LoVo (cell line): Measurements from ENCODE around the gene AHI1.
"Not testable (repeated sequence)": the region's sequence is repeated elsewhere in the genome, so short reads cannot be mapped to it uniquely, and the experiment has no call there.

Experiments
- DNase-seq: peaks from one replicate; pipeline ENCODE4 v3.0.0-alpha.2; 2016; ENCODE audit warnings: low spot score

Gene AHI1

DNA sequence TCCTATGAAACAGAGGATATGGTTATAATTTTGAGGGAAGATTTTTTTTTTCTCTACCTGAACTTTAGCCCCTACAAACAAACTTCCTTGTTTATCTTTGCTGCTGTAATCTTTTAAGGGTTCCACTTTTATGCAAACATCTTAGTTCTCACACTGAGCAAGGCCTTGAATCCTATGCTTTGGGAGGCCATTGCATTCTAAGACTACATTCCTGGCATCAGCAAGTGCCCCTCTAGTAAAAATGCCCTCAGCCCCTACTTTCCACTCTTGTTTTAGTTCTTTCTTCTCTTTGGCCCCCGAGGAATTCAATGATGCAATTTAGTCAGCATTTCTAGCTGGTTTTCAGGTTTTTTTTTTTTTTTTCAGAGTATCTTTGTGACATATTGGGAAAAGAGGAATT, 8.1 kb upstream of the AHI1 start:
- DNase-seq, result no peak

DNA sequence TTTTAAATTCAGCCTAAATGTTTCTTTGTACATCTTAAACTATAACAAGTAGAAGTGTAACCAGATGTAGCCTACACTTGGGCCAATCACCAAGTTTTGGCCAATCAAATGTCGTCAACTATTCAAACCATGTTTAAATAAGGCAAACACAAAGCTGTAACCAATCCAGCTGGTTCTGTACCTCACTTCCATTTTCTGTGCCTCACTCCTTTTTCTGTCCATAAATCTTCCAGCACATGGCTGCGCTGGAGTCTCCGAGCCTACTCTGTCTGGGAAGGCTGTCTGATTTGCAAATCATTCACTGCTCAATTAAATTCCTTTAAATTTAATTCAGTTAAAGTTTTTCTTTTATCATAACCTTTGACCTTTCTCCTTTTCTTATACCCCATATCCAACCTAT, 7.7 kb upstream of the AHI1 start:
- no peak for DNase-seq

DNA sequence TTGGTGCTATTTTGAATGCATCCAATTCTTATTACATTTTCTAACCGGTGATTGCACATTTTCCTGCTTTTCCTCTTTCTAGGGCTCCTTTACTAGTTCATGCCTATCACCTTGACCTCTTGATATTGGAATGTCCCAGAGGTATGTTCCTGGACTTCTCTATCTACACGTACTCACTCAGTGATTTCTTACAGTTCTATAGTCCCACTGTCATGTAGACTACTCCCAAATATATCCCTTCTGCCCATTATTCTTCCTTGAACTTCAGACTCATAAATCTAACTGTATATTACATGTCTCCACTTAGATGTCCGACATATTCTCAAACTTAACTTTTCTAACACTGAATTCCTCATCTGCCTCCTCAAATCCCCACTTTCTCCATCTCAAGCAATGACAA, 7.2 kb upstream of the AHI1 start:
- DNase-seq, result no peak

DNA sequence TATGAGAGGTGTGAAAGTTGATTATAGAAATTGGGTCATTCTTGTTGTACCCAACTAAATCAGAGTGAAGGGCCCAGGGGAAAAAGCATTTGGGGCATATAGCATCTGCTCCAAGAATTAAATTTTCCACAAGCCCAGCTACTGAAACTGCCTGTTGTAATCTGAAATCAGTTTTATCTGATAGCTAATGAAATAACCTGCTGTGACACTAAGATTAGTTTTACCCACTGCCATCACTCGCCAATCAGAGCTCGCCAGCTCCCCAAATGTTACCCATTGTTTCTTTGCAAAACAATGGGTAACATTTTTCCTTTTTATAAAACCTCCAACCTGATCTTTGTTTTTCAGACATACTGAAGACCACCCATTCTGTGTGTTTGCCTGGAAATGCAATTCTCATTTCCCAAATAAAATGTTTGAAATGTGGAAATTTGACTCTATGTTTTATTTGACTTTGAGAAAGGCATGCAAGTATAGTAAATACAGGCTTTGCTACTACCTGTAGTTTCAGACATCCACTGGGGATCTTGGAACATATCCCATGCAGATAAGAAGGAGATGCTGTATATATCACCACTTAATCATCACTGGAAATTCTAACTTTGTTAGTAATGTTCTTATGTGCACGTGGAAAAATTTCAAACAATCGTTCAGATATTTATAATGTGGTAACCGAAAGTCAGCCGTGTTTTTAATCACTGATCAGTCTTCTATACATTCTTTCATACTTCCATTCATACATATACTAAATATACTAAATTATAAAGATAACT, 6.3 kb upstream of the AHI1 start:
- no peak for DNase-seq

DNA sequence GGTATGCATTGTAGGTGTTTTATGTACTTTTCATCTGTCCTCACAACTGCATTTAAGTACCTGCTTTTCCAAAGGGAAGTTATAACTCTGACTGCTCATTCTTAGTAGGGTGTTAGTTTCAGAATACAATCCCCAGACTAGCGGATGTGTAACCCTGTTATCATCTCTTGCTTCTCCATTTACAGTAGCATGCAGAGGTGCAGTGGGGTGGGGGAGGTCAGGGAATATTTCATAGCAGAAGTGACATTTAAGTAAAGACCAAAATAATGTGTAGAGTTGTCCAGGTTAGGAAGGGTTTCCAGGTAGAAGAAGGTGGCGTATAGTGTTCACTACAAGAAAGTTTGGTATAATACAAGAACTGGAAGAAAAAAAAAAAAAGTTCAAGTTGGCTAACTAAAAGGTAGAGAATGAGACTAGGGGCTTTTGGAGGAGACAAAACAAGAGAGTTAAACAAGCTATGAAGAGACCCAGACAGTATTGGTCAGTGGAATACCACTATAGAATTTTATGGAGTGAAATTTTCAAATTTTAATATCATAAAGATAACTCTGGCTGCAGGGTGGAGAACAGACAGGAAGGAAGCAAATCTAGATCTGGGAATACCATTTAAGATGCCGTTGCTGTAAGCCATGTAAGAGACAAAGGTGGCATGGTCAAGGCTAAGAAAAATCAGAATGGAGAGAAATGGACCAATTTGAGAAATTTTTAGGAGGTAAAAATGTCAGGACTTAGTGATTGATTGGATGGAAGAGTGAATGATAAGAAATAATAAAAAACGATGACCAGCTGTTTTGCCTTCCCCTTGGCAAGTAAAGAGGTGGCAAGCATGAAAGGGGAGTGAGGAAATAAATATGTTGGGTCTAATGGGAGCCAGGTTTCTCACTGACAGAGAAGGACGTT, 2.2 kb upstream of the AHI1 start:
- DNase-seq, result no peak

DNA sequence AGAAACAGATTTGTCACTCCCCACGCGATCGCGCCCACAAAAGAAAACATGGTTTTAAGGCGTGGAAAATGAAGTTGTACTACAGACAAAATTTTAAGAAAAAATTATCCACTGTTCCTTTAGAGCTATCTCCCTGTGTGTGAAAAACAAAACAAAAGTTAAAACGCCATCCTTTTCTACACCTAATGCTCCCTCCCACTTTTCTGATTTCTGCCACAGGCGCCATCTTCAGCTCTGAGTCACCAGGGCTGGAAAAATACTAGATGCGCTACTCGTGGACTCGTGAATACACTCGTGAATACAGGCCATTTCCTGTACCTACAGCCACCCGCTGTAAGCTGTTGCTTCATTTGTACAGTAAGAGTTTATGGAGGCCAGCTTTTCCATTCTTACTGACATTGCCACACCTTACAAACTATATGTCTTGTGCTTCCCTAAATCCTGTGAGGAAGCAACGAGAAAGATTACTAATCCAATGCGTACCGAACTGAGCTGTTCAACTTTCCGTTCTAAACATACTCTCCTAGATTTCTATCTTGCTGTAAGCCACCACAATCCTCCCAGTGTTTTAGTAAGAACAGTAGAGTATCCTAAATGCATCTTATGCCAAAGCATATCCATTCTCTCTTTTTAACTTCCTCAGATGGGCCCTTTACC, 773 bp upstream of the AHI1 start:
- DNase-seq, result peak; percentile 83

DNA sequence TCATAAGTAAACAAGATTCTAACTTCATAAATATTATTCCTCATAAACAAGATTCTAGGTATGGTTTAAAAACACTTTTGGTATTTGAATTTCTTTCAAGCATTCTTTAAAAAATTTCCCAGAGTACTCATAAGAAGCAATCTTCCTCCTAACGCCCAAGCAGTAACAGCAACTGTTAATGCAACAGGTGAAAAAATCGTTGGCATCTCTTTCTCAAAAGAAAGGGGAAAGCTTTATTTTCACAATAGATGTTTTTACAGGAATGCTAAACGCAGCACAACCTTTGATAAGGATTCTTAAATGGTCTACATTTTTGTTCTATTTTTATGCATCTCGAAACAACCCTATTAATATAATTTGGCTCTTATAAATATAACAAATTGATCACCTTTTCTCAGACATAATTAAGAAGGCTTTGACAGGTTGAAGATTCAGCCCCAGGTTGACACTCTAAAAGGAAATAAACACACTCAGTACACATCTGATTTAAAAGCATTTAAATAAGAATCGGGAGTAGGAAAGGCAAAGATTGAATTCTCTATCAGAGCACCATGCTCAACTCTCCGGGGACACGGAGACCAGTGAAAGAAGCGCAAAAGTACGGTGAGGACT, 634 bp downstream of the AHI1 start:
- no peak for DNase-seq

DNA sequence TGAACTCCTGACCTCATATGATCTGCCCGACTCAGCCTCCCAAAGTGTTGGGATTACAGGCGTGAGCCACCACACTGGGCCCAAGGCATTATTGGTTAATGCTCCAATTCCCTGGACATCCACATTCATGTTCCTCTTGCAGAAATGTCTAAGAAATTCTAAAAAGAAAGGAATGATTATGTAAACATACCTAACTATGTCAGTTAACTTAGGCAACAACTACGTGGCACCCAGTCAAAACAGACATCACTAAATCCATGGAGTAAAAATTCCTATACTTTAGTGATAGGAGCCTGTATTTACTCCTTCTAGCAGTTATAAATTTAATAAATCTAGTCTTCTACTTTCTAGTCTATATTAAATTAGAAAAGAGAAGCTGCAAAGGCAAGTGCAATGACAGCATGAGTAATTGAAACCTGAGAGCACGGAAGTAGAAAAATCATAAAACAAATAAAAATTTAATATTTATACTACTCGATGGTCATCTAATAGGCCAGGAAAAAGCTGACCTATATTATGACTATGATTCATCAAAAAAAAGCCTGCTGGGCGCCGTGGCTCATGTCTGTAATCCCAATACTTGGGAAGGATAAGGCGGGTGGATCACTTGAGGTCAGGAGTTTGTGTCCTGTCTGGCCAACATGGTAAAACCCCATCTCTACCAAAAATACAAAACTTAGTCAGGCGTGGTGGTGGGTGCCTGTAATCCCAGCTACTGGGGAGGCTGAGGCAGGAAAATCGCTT, 4.2 kb downstream of the AHI1 start:
- DNase-seq, result no peak

DNA sequence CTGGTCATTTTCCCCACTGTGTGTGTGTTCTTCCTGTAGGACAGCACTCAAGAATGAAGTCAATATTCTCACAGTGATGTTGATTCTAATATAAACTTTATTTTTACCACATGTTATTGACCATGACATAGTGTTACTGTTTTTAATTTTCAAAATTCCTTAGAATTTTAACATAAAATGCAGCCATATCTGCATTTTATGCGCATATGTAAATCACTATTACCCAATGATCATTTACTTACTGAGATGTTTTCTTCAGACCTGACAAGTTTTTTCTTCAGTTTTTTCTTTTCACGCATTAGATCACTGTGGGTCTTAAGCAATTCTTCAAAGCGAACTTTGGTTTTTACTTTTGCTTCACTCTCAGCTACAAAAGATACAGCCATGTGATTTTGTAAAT, 7.2 kb downstream of the AHI1 start:
- no peak for DNase-seq

DNA sequence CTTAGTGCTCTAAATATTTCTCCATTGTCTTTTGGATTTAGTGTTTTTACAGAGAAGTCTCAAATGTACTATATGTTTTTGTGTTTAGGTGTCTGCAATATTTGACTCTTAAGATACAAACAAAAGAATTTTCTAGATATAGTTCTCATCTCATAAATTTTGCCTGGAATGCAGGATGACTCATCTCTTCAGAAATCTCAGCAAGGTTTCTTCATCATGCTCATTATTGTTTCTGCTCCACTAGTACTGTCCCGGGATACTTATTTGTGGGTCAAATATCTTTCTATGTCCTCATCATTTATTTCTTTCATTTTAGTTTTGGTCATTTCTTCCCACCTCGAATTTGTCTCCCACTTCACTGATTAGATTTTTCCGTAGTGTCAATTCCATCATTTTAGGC, 9.5 kb downstream of the AHI1 start:
- no peak for DNase-seq

DNA sequence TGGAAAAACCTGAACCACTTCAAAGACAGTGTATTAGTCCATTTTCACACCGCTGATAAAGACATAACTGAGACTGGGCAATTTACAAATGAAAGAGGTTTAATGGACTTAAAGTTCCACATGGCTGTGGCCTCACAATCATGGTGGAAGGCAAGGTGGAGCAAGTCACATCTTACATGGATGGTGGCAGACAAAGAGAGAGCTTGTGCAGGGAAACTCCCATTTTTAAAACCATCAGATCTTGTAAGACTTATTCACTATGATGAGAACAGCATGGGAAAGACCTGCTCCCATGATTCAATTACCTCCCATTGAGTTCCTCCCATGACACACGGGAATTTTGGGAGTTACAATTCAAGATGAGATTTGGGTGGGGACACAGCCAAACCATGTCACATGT, 13.6 kb downstream of the AHI1 start:
- not testable (repeated sequence) for DNase-seq

DNA sequence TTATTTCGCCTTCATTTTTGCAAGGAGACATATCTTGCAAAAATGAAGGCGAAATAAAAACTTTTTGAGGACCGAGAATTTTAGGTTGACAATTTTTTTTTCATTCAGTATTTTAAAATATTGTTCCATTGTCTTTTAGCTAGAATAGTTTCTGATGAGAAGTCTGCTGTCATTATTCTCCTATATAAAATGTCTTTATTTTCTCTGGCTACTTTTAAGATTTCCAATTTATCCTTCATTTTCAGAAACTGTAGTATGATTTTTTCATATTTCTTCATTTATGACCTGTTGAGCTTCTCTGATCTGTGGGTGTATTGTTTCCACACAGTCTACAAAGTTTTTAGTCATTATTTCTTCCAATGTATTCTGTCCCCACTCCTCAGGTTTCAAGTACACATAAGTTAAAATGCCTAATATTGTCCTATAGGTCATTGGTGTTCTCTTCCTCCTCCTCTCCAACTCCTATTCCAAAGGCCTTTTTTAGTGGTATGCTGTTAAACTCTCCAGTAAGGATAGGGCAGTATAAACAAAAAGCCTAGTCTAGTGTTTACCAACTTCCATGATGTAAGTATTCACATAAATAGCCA, 15.7 kb downstream of the AHI1 start:
- DNase-seq, result no peak

DNA sequence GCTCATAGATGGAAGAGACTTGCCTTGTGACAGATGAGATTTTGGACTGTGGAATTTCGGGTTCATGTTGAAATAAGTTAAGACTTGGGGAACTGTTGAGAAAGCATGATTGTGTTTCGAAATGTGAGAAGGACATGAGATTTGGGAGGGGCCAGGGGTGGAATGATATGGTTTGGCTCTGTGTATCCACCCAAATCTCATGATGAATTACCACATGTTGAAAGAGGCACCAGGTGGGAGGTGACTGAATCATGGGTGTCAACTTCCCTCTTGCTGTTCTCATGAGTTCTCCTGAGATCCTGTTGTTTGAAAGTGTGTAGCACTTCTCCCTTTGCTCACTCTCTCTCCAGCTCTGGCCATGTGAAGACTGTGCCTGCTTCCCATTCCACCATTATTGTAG, 17.9 kb downstream of the AHI1 start:
- no peak for DNase-seq

DNA sequence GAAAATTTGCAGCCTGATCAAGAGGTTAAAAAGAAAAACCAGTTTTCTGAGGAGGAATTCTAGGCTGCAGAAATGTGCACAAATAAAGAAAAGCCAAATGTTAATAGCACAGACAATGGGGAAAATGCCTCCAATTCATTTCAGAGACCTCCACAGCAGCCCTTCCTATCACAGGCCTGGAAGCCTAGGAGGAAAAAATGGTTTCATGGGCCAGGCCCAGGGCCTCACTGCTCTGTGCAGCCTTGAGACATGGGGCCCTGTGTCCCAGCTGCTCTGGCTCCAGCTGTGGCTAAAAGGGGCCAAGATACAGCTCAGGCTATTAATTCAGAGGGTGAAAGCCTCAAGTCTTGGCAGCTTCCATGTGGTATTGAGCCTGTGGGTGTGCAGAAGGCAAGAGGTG, 18.9 kb downstream of the AHI1 start:
- DNase-seq, result no peak

DNA sequence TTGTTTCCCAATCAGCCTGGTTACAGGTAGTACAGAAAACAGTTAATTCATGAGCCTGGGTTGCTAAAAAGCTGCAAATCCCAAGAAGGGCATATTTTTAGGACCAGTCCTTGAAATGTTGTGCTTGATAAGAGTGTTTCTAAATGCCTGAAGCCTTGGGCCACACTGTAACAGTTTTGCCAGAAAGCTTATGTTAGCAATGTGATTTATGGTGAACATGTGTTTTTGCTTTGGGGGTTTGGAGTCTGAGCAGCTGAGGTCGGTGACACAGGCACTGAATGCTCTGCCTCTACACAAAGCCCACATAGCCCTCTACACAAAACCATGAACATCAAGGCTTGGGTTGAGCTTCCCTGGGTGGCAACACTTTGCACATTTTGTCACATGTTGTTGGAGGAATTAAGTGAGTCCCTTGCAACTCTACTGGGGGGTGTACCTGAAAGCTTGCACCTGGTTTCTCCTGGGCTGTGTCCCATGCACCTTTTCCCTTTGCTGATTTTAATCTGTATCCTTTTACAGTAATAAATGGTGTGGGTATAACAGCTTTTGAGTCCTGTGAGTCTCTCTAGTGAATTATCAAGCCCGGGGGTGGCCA, 22.2 kb downstream of the AHI1 start:
- no peak for DNase-seq

DNA sequence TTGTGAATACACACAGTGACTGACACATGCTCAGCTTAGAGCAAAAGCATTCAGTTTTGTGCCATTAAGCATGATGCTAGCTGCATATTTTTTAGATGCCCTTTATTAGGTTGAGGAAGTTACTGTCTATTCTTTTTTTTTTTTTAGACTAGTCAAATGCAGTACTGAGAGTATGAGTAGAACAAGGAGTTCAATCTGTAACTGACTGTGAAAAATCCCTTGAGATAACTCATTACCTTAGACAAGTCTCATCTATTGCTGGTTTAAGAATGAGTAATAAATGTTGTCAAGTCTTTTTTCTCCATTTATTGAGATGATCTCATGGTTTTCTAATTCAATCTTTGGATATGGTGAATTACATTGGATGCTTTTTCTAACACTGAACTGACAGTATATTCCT, 23.2 kb downstream of the AHI1 start:
- no peak for DNase-seq

DNA sequence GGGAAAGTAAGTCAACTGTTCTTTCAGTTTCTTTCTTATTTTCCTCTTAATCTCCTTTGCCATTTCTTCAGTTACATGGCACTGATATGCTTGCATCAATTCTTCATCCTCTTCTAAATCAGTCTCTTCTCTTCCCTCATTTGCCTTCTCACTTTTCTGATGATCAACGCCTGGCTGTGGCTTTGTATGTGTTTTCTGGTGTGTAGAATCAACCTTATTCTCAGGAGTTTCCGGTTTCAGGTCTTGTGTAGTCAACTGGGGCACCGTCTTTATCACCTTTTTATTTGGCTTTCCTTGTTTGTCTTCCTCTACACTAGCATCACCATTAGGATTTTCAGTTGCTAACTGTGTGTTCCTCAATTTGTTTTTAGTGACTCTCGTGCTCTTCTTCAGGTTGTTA, 31.6 kb downstream of the AHI1 start:
- no peak for DNase-seq

DNA sequence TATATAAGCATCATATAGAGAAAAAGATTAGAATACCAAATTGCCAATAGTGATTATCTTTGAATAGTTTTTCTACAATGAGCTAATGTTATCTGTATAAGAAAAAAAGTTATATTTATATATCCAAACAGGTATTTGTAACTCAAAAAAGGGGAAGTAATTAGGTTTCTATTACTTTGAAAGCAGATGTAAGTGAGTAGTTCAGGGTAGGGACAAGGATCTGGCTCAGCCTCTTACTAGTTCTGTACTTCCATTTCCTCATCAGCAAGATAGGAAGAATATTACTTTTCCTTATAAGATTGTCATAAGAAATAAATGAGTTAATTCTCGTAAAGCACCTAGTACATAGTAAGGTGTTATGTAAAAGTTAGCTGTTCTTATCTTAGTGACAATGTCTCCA, 32.2 kb downstream of the AHI1 start:
- no peak for DNase-seq

DNA sequence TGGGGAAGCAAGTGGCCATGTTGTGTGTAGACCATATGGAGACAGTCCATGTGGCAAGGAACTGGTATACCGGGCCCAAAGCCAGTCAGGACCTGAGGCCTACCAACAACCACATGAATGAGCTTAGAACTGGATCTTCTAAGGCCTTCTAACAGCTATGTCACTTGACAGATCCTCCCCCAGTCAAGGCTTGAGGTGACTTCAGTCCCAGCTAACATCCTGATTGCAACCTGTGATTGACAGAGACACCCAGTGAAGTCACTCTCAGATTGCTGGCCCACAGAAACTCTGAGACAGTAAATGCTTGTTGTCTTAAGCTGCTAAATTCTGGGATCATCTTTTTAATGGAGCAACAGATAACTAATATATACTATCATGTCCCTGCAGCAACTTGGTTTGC, 32.9 kb downstream of the AHI1 start:
- no peak for DNase-seq

DNA sequence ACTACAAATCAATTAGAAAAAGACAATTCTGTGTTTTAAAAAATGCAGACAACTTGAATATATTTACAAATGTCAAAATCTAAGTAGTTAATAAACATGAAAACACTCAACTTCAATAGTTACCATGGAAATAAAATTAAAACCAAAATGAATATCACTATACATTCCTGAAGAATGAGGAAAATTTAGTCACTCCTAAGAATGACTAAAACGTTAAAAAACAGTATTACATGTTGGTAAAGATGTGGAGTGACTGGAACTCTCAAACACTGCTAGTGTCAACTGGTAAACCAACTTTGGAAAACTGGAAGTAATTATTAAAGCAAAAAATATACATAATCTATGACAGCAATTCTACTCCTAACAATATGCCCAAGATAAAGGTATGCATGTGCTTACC, 36.3 kb downstream of the AHI1 start:
- no peak for DNase-seq

DNA sequence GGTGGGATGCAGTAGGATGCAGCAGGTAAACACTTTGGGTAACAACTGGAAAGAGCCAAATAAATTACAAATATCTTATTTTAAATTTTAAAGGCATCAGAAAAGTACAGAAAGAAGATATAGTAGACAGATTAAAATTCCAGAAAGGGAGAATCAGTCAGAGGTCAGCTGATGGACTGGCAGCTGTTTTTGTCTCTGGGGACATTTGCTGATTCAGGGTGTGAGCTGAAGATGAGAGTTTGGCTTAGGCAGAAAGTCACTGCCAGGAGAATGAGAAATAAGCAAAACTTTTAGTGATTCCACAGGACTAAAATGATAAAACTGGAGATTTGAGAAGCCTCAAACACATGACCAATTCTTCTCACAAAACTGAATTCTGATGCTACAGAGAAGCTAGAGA, 39.5 kb downstream of the AHI1 start:
- DNase-seq, result no peak
